ENCODE results near the gene CDKAL1.

CDKAL1 gene

GRCh38 chr6:20575704-20576451 lies 41.6 kb downstream of the CDKAL1 start:
- no peak for TF ChIP-seq CTCF (IDR thresholded peaks at IDR 0.05)
- Histone ChIP-seq H3K4me3 (no peak overlapping the region), H3K27ac (no peak overlapping the region)
- DNase-seq (ENCODE audit: low spot score), result no peak

GRCh38 chr6:20577173-20577688 lies 43.0 kb downstream of the CDKAL1 start:
- no peak overlapping the region for H3K4me3 ChIP-seq
- no peak for DNase-seq (ENCODE audit: low spot score)
- TF ChIP-seq CTCF (IDR thresholded peaks at IDR 0.05), result no peak
- no peak overlapping the region for H3K27ac ChIP-seq

- no peak overlapping the region for H3K4me3 ChIP-seq
- TF ChIP-seq CTCF (IDR thresholded peaks at IDR 0.05), result no peak
- DNase-seq (ENCODE audit: low spot score), result no peak
- H3K27ac ChIP-seq, result no peak overlapping the region
Observed at GRCh38 chr6:20581070-20581469, 46.8 kb downstream of the CDKAL1 start.

GRCh38 chr6:20582586-20583443 lies 48.6 kb downstream of the CDKAL1 start:
- DNase-seq (ENCODE audit: low spot score), result no peak
- Histone ChIP-seq H3K27ac (no peak overlapping the region), H3K4me3 (no peak overlapping the region)
- TF ChIP-seq CTCF (IDR thresholded peaks at IDR 0.05), result no peak

GRCh38 chr6:20583444-20583800 lies 49.2 kb downstream of the CDKAL1 start:
- no peak for DNase-seq (ENCODE audit: low spot score)
- Histone ChIP-seq H3K4me3 (no peak overlapping the region), H3K27ac (no peak overlapping the region)
- TF ChIP-seq CTCF (IDR thresholded peaks at IDR 0.05), result no peak

GRCh38 chr6:20584100-20584731 lies 50.0 kb downstream of the CDKAL1 start:
- H3K4me3 ChIP-seq, result no peak overlapping the region
- TF ChIP-seq CTCF (IDR thresholded peaks at IDR 0.05), result no peak
- DNase-seq (ENCODE audit: low spot score), result no peak
- H3K27ac ChIP-seq, result no peak overlapping the region

Measured in coronary artery (tissue), 2 donors.